ENCODE measurements around the gene USF1.
"Not testable (repeated sequence)": the region's sequence is repeated elsewhere in the genome, so short reads cannot be mapped to it uniquely, and the experiment has no call there.

The USF1 gene

DNA sequence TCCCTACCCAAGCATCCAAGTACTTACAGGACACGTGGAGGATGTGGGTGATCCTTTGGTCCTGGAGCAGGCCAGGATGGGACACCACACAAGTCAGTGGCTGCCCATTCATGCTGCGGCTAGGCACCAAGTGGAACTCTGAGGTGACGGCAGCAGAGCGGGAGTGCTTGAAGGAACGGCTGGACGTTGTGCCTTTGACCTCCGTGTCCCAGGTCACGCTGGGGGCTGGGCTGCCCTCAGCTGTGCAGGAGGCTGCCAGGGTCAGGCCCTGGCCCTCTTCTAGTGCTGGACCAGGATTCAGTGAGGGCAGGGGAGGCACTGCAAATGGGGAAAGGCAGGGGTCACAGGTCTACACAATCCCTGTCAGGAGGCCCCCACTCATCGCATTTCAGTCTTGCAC is 31.6 kb upstream of the USF1 start:
- DNase-seq: no peak

DNA sequence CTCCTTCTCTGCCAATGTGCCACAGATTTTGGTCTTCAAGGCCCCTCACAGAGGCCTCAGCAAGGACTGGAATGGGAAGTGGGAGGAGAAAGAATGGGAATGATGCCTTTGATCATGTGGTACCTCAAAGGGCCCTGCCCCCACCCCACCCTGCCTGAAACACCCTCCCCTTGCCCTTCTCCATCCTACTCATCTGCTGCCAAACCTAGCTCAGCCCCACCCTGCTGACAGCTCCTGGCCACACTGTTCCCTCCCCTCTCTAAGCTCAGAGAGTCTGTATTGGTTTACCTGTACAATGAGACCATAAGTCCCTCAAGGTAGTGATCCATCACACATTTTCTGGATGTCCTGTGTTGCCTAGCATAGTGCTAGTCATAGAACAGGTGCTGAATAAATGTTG is 30.6 kb upstream of the USF1 start:
- no peak for DNase-seq

DNA sequence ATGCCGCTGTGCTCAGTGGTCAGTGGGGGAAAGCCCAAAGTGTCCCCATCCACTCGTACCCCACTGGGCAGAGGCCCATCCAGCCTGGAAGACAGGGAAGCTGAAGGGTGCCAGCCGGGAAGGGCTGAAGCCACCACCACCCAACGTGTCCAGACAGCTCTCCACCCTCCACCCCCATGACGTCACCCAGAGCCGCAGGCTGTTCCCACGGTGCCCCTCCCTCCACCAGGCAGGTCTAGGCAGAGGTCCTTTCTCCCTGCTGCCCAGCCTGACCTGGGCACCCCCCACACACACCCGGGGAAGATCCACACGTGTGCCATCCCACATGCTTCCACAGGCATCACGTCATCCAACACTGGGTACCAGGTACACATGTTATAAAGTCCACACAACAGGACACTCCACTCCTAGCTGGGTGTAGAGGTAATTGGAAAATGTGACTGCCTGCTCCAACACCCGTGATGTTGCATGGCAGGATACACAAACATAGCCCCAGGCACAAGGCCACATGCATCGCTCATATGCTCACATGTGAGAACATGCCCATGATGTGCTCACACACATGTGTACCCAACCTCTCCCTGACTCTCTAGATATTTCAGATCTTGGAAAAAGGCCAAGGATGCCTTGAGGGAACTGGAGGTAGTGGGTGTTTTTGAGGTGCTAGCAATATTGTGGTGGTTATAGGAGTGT is 29.0 kb upstream of the USF1 start:
- peak in 1 of 2 experiments; percentile 41 for DNase-seq

DNA sequence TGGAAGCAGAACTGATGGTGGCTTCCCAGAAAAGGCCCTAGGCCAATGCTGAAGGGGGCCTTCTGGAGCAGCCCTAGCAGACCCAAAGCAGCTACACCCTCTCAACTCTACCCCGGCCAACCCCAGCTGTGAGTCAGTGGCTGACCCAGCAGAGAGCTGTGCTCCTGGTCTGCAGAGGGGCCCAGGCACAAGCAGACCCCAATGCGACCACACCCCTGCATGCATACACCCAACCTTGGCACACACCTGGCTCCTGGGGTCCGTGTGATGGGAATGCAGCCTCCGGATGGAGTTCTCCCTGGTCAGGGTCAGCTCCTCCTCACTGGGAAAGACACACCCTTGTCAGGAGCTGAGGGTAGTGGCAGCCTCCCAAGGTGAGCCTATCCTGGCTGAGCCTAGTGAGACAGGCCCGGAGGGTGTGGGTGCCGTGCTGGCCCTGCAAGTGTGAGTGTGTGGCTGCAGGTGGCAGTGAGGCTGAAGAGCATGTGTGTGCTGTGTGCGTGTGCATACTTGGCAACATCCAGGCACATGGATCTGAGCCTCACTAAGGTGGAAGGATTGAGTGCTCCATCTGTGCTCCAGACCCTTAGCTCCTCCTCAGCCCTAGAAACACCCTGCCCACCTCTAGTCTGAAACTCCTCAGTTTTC is 27.8 kb upstream of the USF1 start:
- DNase-seq: no peak

DNA sequence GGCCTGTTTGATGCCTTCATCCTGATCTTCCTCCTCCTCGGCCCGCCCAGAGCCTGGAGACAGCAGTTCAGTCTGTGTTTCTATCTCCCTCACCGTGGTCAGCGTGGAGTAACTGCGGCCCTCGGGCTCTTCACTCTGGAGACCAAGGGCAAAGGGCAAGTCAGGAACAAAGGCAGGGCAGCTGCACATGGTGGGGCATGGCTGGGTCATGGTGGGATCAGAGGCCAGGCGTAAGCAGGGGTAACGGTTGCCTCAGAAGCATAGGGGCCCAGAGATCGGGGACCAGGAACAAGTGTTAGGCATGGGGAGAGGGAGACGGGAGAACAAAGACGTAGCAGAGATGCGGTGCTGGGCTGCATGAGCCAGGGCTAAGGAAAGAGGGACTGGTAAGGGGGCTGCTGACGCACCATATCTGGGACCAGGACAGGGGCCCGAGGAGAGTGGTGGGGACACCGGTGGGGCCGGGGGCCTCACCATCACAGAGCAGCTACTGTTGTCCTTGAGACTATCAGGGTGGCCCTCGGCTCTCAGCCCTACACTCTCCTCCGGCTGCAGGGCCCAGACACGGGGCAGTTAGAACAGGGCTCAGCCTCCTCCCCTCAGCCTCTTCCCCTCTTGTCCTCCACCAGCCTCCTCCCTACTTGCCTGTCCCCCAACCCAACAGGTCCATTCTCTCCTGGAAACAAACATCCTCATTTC is 27.1 kb upstream of the USF1 start:
- no peak for DNase-seq

DNA sequence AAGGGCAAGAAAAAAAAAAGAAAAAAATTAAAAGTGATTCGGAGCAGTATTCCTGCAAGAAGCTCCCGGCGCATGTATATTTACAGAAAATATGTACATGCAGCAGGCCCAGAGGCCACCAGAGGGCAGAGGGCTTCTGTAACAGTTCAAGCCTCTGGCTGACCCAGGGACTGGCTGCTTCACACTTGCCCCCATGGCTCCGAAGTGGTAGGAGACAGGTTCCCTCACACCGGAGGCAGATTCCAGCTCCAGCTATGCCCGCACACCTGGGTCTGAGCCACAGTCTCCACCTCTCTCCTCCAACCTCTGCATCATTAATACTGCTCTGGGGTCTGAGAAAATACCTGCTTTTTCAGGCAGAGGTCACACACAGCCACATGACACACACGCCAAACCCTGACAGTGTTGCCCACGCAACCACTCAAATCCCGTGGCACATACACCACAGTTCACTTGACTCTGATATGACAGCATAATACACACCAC is 26.2 kb upstream of the USF1 start:
- DNase-seq: peak; percentile 31 to 38

DNA sequence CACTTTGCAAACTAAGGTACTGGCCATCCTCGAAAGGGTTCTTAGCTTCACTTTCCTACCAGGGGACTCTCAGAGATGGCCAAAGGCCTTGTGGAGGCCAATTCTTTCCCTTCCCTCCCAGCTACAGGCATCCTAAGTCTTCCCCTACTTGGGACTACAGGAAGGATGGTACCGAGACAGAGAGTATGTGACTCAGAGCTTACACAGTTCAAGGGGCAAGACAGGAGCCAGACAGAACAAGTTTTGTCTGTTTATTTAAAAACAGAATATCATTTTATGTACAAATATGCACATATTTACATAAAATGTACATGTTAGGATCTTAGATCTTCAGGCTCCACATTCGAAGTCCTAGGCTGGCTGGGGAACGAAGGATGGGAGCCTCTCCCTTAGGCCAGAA is 25.0 kb upstream of the USF1 start:
- no peak for DNase-seq

DNA sequence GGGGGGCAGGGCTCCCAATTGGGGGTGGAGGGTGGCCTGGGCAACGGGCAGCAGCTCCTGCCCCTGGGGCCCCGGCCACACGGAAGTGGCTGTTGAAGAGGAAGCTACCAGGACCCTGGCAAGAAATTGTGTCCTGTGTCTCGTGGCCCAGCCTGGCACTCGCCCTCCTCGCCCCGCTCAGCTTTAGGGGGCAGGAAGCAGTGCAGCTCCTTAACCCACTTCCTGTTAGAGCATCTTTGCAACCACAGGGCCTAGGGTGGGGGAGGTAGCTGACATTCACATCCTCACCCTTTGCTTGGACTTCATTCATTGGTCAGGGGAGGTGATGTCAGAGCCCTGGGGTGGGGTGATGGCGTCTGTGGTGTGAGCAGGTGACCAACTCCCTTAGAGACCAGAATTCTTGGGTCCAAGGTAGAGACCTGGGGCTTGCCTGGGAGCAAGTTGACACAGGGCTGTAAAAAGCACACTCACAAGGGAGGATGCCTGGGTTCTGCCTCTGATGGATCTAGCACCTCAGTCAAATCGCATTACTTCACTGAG is 24.0 kb upstream of the USF1 start, which contains the start of gene ARHGAP30:
ARHGAP30 (minus strand) TSS at position 161 of the 540 bp plus-strand sequence. CDS start 267 bp downstream, outside the sequence.
- DNase-seq: no peak

DNA sequence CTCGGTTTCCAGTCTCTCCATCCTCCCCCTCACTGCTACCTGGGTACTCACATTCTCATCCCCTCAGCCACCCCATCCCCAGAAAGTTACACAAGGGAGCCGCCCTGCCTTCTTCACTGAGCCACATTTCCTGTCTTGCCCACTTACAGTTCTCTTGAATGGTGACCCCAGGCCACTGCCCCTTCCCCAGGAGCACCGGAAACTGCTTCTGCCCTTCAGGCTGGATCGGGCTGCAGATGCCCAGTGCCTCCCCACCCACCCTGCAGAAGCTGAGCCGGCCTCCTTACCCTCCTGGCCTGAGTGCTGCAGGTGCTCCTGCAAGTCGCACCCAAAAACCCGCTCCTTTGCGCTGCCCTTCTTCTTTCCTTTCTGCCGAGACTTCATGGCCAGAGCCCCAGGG is 23.5 kb upstream of the USF1 start:
- DNase-seq: no peak

DNA sequence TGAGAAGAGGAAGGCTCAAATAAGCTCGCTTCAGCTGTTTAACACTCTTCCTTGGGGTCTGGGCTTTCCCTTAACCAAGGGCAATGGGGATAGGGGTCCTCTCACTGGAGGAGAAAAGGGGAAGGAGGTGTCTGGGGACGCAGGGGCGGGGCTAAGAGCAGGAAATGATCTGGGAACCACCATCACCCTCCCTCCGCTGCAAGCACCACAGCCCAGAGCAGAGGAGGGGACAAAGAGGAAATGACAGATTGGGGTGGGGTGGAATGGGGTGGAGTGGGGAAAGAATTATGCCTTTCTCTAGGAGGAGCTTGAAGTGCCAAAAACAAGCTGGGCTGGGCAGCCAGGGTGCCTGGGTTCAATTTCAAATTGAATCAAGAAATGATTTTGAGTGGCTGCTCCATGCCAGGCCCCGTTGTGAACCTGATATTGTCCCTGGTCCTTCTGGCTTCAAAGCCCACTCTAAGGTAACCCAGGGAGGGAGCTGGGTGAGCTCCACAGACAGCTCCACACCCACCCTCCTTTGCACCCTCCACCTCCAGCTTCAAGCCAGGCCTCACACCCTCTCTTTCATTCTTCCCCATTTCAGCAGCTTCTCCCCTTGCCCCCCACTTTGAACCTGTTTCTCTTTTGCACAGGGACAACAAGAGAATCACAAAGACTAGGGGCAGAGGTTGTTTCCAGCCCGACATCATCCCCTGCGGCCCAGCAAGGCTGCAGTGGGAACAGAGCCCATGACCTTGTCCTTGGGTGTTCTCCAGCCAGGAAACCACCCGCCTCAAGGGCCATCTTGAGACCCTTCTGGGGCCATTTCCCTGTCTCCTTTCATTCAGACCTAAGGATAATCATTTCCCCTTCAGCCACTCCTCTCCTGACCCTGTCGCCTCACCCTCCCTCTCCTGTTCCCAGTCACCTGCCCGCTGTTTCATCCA is 22.8 kb upstream of the USF1 start:
- no peak for DNase-seq

DNA sequence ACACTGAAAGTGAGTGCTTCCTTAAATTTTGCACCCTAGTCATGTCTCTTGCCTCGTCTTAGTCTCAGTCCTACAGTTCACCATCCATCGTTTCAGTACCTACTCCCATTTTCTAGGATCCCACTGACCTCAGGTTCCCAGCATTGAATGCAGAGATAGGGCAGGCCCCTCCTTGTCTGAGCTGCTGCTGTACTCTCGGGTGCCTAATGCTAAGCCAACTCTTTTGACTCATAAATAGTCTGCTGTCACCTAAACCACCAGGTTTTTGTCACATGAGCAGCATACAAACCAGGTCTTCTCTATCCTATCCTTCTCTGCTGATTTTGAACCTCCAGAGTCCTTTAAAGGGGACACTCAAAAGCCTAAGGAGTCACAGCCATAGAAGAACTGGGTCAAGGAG is 20.9 kb upstream of the USF1 start:
- DNase-seq: no peak

DNA sequence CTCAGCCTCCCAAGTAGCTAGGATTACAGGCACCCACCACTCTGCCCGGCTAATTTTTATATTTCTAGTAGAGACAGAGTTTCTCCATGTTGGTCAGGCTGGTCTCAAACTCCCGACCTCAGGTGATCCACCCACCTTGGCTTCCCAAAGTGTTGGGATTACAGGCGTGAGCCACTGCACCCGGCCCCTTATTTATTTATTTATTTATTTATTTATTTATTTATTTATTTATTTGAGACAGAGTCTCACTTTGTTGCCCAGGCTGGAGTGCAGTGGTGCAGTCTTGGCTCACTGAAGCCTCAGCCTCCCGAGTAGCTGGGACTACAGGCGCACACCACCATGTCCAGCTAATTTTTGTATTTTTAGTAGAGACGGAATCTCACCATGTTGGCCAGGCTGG is 19.9 kb upstream of the USF1 start:
- DNase-seq: not testable (repeated sequence)

DNA sequence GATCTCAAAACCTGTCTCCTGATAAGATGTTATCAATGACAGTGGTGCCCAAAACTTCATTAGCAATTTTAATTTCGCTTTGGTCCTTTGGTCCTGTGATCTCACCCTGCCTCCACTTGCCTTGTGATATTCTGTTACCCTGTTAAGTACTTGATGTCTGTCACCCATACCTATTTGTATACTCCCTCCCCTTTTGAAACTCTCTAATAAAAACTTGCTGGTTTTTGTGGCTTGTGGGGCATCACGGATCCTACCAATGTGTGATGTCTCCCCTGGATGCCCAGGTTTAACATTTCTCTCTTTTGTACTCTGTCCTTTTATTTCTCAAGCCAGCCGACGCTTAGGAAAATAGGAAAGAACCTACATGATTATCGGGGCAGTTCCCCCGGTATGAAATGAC is 18.2 kb upstream of the USF1 start:
- not testable (repeated sequence) for DNase-seq

DNA sequence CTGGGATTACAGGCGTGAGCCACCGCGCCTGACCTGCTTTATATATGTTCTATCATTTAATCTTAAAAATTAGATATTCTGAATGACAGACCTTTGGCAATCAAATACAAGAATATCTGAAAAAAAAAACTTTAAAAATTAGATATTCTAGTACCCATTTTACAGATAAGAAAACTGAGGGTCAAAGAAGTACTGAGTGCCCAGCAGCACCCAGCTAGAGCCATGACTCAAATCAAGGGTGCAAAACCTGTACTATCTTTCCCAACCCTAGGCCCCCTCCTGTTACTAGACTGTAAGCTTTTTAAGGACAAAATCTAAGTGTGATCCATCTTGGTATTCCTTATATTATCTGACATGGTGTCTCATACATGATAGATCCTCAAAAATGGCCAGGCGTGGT is 15.6 kb upstream of the USF1 start:
- no peak for DNase-seq

DNA sequence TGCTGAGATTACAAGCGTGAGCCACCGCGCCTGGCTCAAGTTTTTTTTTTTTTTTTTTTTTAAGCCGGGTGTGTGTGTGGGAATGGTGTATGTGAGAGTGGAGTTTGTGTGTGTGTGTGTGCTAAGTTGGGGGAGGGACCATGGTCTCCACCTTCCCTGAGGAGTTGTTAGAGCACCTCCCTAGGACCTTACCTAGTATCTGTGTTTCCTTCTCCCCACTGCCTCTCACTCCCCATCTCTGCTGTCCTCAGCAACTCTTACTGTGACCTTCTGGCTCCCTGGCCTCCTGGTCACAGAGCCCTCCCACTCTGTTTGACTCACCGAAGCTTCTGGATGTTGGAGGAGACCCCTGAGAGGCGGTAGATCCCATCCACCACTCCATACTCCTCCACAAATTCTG is 13.5 kb upstream of the USF1 start:
- DNase-seq: no peak

DNA sequence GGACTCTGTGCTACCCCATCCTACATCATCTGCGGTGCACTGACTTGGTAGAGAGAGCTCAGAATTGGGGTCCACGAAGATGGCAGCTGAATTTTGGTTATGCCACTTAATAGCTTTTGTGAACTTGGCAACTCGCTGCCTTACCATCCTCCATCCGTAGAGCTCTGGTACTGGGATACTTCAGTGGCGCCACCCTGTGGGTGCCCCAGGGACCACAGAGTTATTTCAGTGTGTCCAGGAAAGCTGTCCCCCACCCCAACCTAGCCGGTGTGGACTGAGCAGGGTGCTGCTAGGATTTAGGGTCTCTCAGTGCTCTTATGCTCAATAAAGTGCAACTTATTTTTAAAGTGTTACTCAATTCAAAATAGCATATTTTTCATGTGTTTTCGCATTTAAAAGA is 9.0 kb upstream of the USF1 start:
- DNase-seq: no peak

DNA sequence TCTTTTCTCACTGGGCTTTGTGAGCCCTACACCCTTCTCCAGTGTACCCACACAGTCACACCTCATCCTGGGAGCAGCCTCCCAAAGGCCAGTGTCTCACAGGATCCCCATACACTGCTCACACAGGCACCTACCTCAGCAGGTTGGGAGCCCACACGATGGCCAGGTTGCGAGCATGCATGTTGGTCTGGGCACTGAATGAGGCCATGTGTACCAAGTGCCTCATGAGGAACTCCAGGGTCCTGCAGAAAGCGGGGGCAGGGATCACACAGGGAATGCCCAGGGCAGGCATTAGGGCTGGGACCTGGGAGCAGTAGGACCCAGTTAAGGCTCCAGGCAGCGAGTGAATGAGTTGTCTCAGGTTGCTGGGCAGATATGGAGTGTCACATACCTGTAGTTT is 8.5 kb upstream of the USF1 start:
- DNase-seq: no peak

DNA sequence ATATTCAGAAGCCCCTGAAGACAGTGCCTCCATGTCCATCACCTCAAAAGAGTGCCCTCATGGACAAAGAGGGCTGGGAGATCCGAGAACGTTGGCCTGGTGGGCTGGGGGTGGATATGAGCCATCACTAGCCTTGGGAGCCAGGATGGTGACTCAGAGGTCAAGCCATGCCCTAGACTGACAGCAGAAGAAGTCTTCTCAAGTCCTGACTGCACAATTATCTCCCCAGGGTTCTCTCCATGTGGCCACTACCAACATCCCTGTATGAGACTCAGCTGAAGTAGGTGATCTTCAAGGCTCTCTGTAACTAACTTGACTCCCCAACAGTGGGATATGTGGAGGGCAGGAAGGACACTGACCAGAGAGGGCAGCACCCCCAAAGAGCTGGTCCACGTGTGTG is 7.1 kb upstream of the USF1 start:
- DNase-seq: no peak

DNA sequence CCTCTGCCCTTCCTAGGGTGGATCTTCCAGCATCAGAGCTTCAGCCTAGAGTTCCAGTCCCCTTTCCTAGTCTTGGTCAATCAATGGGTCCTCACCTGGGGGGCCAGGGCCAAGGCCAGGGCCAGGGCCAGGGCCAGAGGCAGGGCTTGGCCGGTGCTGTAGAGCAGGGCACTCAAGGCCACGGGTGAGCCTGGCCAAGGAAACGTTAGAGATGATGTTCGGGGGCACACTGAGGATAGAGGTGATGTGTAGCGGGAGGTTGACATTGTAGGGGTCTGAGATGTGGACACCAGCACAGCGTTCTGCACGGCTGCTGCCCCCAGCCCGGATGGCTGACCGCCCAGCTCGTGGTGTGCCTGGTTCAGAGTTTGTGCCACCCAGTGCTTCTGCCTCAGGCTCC is 5.4 kb upstream of the USF1 start:
- no peak for DNase-seq

DNA sequence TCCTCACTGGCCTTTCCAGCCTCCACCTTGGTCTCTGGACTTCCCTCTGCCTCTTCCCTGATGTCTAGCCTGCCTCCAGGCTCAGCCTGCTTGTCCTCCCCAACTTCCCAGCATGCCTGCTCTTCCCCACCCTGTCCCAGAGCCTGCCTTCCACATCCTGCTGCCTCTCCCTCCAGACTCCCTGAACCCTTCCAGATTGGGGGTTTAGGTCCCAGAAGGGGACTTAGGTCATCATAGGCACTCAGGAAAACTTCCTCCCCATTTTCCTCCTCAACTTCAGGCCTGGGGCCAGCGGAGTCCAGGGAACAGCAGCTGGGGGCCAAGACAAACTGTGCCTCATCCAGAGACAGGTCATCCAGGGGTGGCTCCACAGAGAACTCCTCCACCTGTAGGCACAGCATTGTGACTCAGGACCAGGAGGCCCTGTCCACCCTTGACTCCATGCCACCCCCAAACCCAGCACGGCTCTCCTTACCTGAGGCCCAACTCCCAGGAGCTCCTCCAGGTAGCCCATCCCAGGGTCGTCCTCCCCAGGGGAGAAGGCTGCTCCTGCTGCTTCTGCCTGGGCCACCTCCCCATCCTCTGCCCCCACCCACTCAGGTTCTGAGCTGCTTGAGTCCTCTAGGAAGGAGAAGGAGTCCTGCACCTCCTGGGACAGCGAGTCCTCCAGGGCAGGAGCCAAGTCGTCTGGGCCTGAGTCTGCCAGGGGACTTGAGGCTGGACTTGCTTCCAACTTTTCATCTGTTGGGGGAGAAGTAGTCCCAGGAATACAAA is 3.4 kb upstream of the USF1 start:
- DNase-seq: no peak
